Panc1 (cell line): ENCODE results near the gene FRMD7. TPM values are rescaled to one million over a fixed set of nuclear protein-coding genes. Genes with fewer than 3 reads are reported as not detected.

ENCODE experiments used
- ATAC-seq: fragments of 200-7000 bp; cut with Tn5 transposase; 2 replicates; pipeline ENCODE4 v1.9.1; 2020; ENCODE audit warnings: mild to moderate bottlenecking, moderate library complexity
- BruUV-seq: library from RNA; stranded (reverse); fragments of 400-500 nt; replicated peaks from 2 replicates; lab custom pipeline; 2021; lab: Mats Ljungman, UMichigan
- CTCF ChIA-PET: fragments of 300-600 bp; sonication (Branson Sonifier 250); formaldehyde crosslinking; loops from one replicate; lab custom pipeline; 2022; ENCODE audit warnings: antibody characterized with exemption; lab: Charles Lee
- POLR2A ChIA-PET: fragments of 300-600 bp; sonication (Branson Sonifier 250); formaldehyde crosslinking; loops from one replicate; lab custom pipeline; 2022; ENCODE audit warnings: antibody characterized with exemption; lab: Charles Lee
- DNase-seq: peaks from one replicate; pipeline ENCODE4 v3.0.0-alpha.2; 2010; ENCODE audit warnings: low read depth, low spot score
- H3K27ac ChIP-seq: 2 replicates; pipeline ENCODE4 v1.5.1; 2011; ENCODE audit warnings: mild to moderate bottlenecking, low read length, inconsistent platforms
- H3K27me3 ChIP-seq: fragments of 200-500 bp; sonication (Bioruptor generic); 2 replicates; pipeline ENCODE4 v1.6.0; 2014; ENCODE audit warnings: low read length, inconsistent platforms; ENCODE audit not compliant: control insufficient read depth, insufficient read depth
- H3K36me3 ChIP-seq: fragments of 200-500 bp; sonication (Bioruptor generic); 2 replicates; pipeline ENCODE4 v1.5.1; 2014; ENCODE audit warnings: inconsistent platforms, mild to moderate bottlenecking, low read length, moderate library complexity; ENCODE audit not compliant: control insufficient read depth, insufficient read depth
- H3K4me1 ChIP-seq: 2 replicates; pipeline ENCODE4 v1.5.1; 2011; ENCODE audit warnings: inconsistent platforms, mild to moderate bottlenecking, low read length, moderate library complexity; ENCODE audit not compliant: control insufficient read depth, insufficient read depth
- H3K4me3 ChIP-seq, 2 experiments: 2 replicates each; pipeline ENCODE4 v1.5.1; 2011 to 2012; ENCODE audit warnings: low read depth in 2 of 2, low read length in 2 of 2, mild to moderate bottlenecking in 2 of 2, inconsistent platforms in 1 of 2, moderate library complexity in 1 of 2
- H3K9me3 ChIP-seq: fragments of 200-500 bp; sonication (Bioruptor generic); 2 replicates; pipeline ENCODE4 v1.5.1; 2014; ENCODE audit warnings: low read depth, mild to moderate bottlenecking, inconsistent platforms, low read length, moderate library complexity; ENCODE audit not compliant: control insufficient read depth, insufficient read depth
- CTCF ChIP-seq: fragments of 450-650 bp; IDR thresholded peaks from 2 replicates; pipeline ENCODE4 v1.5.1; 2017; ENCODE audit warnings: mild to moderate bottlenecking
- POLR2AphosphoS5 ChIP-seq: IDR thresholded peaks from 2 replicates; pipeline ENCODE4 v1.6.1; 2012; ENCODE audit warnings: mild to moderate bottlenecking, low read depth, low read length, moderate library complexity
- REST ChIP-seq, 2 experiments: IDR thresholded peaks; 2 replicates each; pipeline ENCODE4 v1.6.1; 2011 to 2012; ENCODE audit warnings: low read depth in 2 of 2, control low read depth in 1 of 2, low read length in 1 of 2, mild to moderate bottlenecking in 1 of 2, moderate library complexity in 1 of 2; ENCODE audit not compliant: insufficient read depth in 1 of 2
- SIN3A ChIP-seq: IDR thresholded peaks from 2 replicates; pipeline ENCODE4 v1.6.1; 2012; ENCODE audit warnings: low read depth, mild to moderate bottlenecking, low read length, moderate library complexity, borderline replicate concordance; ENCODE audit not compliant: insufficient read depth
- TCF7L2 ChIP-seq: IDR thresholded peaks from 2 replicates; pipeline ENCODE4 v1.6.1; 2011; ENCODE audit warnings: mild to moderate bottlenecking, low read depth, low read length, inconsistent platforms
- in situ Hi-C: cut with HindIII; loops from 2 replicates; pipeline ENCODE4 v1.10.0; 2016; ENCODE audit warnings: low sequenced_read_pairs, low pct_unique_long_range_greater_than_20kb
- intact Hi-C: fragments of 100-400 bp; cut with micrococcal nuclease; formaldehyde crosslinking; loops from one replicate; pipeline ENCODE4 v1.10.0; 2022; ENCODE audit not compliant: unreplicated experiment
- total RNA-seq: library from RNA; stranded (reverse); gene quantifications from one replicate; pipeline ENCODE4 v1.2.1, GENCODE V29; 2021; ENCODE audit not compliant: unreplicated experiment

FRMD7 gene
- total RNA-seq, 1 experiment from 2014 or later: not detected

- no peaks in the 10 kb centered on the region for H3K36me3 ChIP-seq
- TF ChIP-seq REST (IDR thresholded peaks at IDR 0.05; ENCODE audit: insufficient read depth in 1 of 2, low read depth in 2 of 2, low read length in 1 of 2): no peak
- TF ChIP-seq SIN3A: no peak
- no peak for TF ChIP-seq TCF7L2
- TF ChIP-seq POLR2AphosphoS5: no peak
- no peak for TF ChIP-seq CTCF
- no peak overlapping the region for H3K4me3 ChIP-seq
Observed at GRCh38 chrX:132040066-132040465, 87.8 kb downstream of the FRMD7 start.

GRCh38 chrX:132037479-132037993, 90.3 kb downstream of the FRMD7 start:
- ChIA-PET CTCF (no interaction called here), POLR2A (interaction anchor here (0.6 kb wide), 1 partner anchor 35 kb away, joined by 4 read pairs; no protein-coding TSS in a partner anchor)
- ATAC-seq: no peak
- no TSS peak for BruUV-seq
- Histone ChIP-seq H3K27ac (no peak overlapping the region), H3K27me3 (no peaks in the 10 kb centered on the region), H3K36me3 (no peaks in the 10 kb centered on the region), H3K4me1 (no peaks in the 10 kb centered on the region; the same call in 1 of the 2 replicates), H3K4me3 (no peak overlapping the region), H3K9me3 (no peaks in the 10 kb centered on the region)
- intact Hi-C loops: no loop called here
- no peak for DNase-seq
- TF ChIP-seq TCF7L2 (no peak), SIN3A (no peak), POLR2AphosphoS5 (no peak), REST (IDR thresholded peaks at IDR 0.05; ENCODE audit: insufficient read depth in 1 of 2, low read depth in 2 of 2, low read length in 1 of 2) (no peak), CTCF (no peak)
- in situ Hi-C loops: no loop called here

More at GRCh38 chrX:132040066-132040465, 87.8 kb downstream of the FRMD7 start:
- ChIA-PET CTCF (no interaction called here), POLR2A (no interaction called here)
- DNase-seq (no peak), ATAC-seq (no peak)
- intact Hi-C loops (no loop called here), in situ Hi-C loops (no loop called here)
- no peaks in the 10 kb centered on the region; the same call in 1 of the 2 replicates for H3K4me1 ChIP-seq
- no peaks in the 10 kb centered on the region for H3K27me3 ChIP-seq
- no peaks in the 10 kb centered on the region for H3K9me3 ChIP-seq
- BruUV-seq: no TSS peak
- no peak overlapping the region for H3K27ac ChIP-seq
